SK-N-SH (cell line): ENCODE results near the gene ZNF573. TPM values are rescaled to one million over a fixed set of nuclear protein-coding genes. Genes with fewer than 3 reads are reported as not detected.

Source experiments
- CHD2 ChIP-seq: fragments of 150-350 bp; IDR thresholded peaks from 2 replicates; pipeline ENCODE4 v1.6.1; 2018; ENCODE audit warnings: low read length; ENCODE audit not compliant: partially characterized antibody
- FOSL2 ChIP-seq: IDR thresholded peaks from 2 replicates; pipeline ENCODE4 v1.4.0; 2012; ENCODE audit warnings: low read depth, mild to moderate bottlenecking, moderate library complexity, borderline replicate concordance
- GABPA ChIP-seq: IDR thresholded peaks from 2 replicates; pipeline ENCODE4 v1.4.0; 2012; ENCODE audit warnings: low read depth, mild to moderate bottlenecking
- IRF3 ChIP-seq: fragments of 150-350 bp; IDR thresholded peaks from 2 replicates; pipeline ENCODE4 v1.6.1; 2016; ENCODE audit warnings: mild to moderate bottlenecking, low read depth, low read length
- PBX3 ChIP-seq: IDR thresholded peaks from 2 replicates; pipeline ENCODE4; 2012
- POLR2AphosphoS5 ChIP-seq: IDR thresholded peaks from 2 replicates; pipeline ENCODE4 v1.6.1; 2012; ENCODE audit warnings: low read depth, low read length
- RXRA ChIP-seq: IDR thresholded peaks from 2 replicates; pipeline ENCODE4 v1.4.0; 2012; ENCODE audit warnings: low read depth, mild to moderate bottlenecking, borderline replicate concordance
- TCF12 ChIP-seq: IDR thresholded peaks from 2 replicates; pipeline ENCODE4 v1.4.0; 2012
- polyA plus RNA-seq, 3 experiments: library from polyadenylated mRNA; depleted of rRNA; stranded (reverse); fragments of >200 nt; gene quantifications; 2 replicates each; pipeline ENCODE4 v1.2.3, GENCODE V29; 2012
- small RNA-seq, 7 experiments: library from RNA; depleted of rRNA; stranded (forward); fragments of <200 nt; gene quantifications; one replicate each; pipeline ENCODE3, GENCODE V24; 2012

The ZNF573 gene
- polyA plus RNA-seq, 1 of the 3 experiments (the other 2 are of a cell fraction) = 1.3 TPM

- TF ChIP-seq GABPA = peak; percentile 36; the same call in 1 of the 2 replicates
- TF ChIP-seq RXRA = no peak
- TF ChIP-seq IRF3 = no peak
- TF ChIP-seq TCF12 = no peak
- no peak for TF ChIP-seq FOSL2
- TF ChIP-seq PBX3 = no peak
- peak; percentile 73 for TF ChIP-seq POLR2AphosphoS5
- peak; percentile 86 for TF ChIP-seq CHD2
These were observed 87.4 kb downstream of the ZNF573 start (continued) for GRCh38 chr19:37691881-37692504.

Small RNA genes lying within 50 kb of the gene (small RNA-seq; reads per million reads assigned to genes)
- gene SELENOKP1 = 0 to 4.7 (median 0) reads per million in 7 experiments

Other genes starting within 250 kb of the ZNF573 start
- 1.1 and 3.0 TPM in 2 replicates for gene ZNF571, start 184.8 kb downstream of the ZNF573 start, polyA plus RNA-seq (2012; rRNA removed)
- 0.08 TPM in 2 replicates for gene ZNF540, start 184.7 kb downstream of the ZNF573 start, polyA plus RNA-seq (2012; rRNA removed)
- 2.3 and 2.5 TPM in 2 replicates for gene ZFP30, start 124.1 kb downstream of the ZNF573 start, polyA plus RNA-seq (2012; rRNA removed)
- gene ZNF607, start 59.8 kb downstream of the ZNF573 start, polyA plus RNA-seq (2012; rRNA removed) = 2.0 and 2.6 TPM in 2 replicates
- gene WDR87, start 127.0 kb upstream of the ZNF573 start, polyA plus RNA-seq (2012; rRNA removed) = not detected in 2 replicates
- 6.7 and 11.6 TPM in 2 replicates for gene SIPA1L3, start 127.6 kb upstream of the ZNF573 start, polyA plus RNA-seq (2012; rRNA removed)